Erythroblast (primary cell): ENCODE results near the gene HMX1.

Source experiments
- GATA1 ChIP-seq: IDR thresholded peaks from 2 replicates; pipeline ENCODE4 v1.6.1; 2011; ENCODE audit warnings: low read depth, mild to moderate bottlenecking, control low read depth, low read length, moderate library complexity
- POLR2A ChIP-seq: IDR thresholded peaks from 2 replicates; pipeline ENCODE4 v1.6.1; 2011; ENCODE audit warnings: mild to moderate bottlenecking, low read length

DNA sequence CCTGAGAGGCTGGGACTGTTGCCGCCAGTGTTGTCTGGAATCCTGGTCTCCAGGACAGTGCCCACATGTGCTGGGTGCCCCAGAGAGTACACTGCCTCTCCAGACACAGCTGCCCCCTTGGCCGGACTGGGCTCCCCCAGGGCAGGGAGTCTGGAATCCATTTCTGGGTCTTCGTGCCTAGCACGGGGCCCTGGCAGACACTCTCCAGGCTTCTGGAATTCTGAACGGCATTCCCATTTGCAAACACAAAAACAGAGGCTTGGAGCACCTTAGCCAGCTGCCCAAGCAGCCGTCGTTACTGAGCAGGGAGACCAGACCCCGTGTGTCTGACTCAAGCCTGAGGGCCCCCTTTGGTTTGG, 20.8 kb downstream of the HMX1 start:
- no peak for TF ChIP-seq POLR2A
- no peak for TF ChIP-seq GATA1
